Endodermal cell (in vitro differentiated cells): ENCODE results near the gene MCF2L2. TPM values are rescaled to one million over a fixed set of nuclear protein-coding genes. Genes with fewer than 3 reads are reported as not detected.

Experiments
- DNase-seq: peaks from one replicate; pipeline ENCODE4 v3.0.0-alpha.2; 2017
- H3K27ac ChIP-seq: 2 replicates; pipeline ENCODE4 v1.5.1; 2013; ENCODE audit warnings: mild to moderate bottlenecking, low read depth, low read length, moderate library complexity
- H3K27me3 ChIP-seq: 2 replicates; pipeline ENCODE4 v1.6.1; 2013; ENCODE audit warnings: mild to moderate bottlenecking, low read length, moderate library complexity; ENCODE audit not compliant: insufficient read depth, control insufficient read depth, poor library complexity, severe bottlenecking
- H3K36me3 ChIP-seq: 2 replicates; pipeline ENCODE4 v1.7.0; 2013; ENCODE audit warnings: mild to moderate bottlenecking, low read length, moderate library complexity; ENCODE audit not compliant: control insufficient read depth, insufficient read depth
- H3K4me1 ChIP-seq: one replicate; pipeline ENCODE4 v1.7.0; 2013; ENCODE audit warnings: low read length; ENCODE audit not compliant: control insufficient read depth, insufficient read depth
- H3K4me3 ChIP-seq: 2 replicates; pipeline ENCODE4 v1.5.1; 2013; ENCODE audit warnings: mild to moderate bottlenecking, low read length, moderate library complexity
- H3K9ac ChIP-seq: 2 replicates; pipeline ENCODE4 v1.6.1; 2013; ENCODE audit warnings: mild to moderate bottlenecking, low read length, moderate library complexity; ENCODE audit not compliant: poor library complexity, severe bottlenecking; ENCODE audit errors: extremely low read depth
- H3K9me3 ChIP-seq: 2 replicates; pipeline ENCODE4 v1.6.1; 2013; ENCODE audit warnings: mild to moderate bottlenecking, low read length, moderate library complexity; ENCODE audit not compliant: control insufficient read depth
- H3K27ac Mint-ChIP-seq: 2 replicates; pipeline ENCODE4 v1.8.0; 2020; ENCODE audit warnings: mixed read lengths
- H3K27me3 Mint-ChIP-seq: 2 replicates; pipeline ENCODE4 v1.8.0; 2021; ENCODE audit warnings: mild to moderate bottlenecking, mixed read lengths; ENCODE audit not compliant: insufficient read depth
- H3K36me3 Mint-ChIP-seq: 2 replicates; pipeline ENCODE4 v1.8.0; 2020; ENCODE audit warnings: low read depth, mixed read lengths
- H3K4me1 Mint-ChIP-seq: 2 replicates; pipeline ENCODE4 v1.8.0; 2020; ENCODE audit warnings: mixed read lengths
- H3K4me3 Mint-ChIP-seq: 2 replicates; pipeline ENCODE4 v1.8.0; 2020; ENCODE audit warnings: mild to moderate bottlenecking, moderate library complexity, mixed read lengths
- H3K9me3 Mint-ChIP-seq: 2 replicates; pipeline ENCODE4 v1.8.0; 2020; ENCODE audit warnings: mild to moderate bottlenecking, mixed read lengths
- WGBS, 2 experiments: methylation state at CpG; one replicate each; pipeline versions ENCODE4 v1.1.5 to v1.1.7; 2013; ENCODE audit warnings: missing lambda C conversion rate in 2 of 2, mixed read lengths in 1 of 2; ENCODE audit not compliant: insufficient coverage in 1 of 2, insufficient read length in 1 of 2; 5-methylcytosine and 5-hydroxymethylcytosine counted together
- total RNA-seq, 2 donors: library from RNA; stranded (reverse); fragmentation: NEBNext Ultra II Directional in 1 of 2; extraction: Animal tissue kit (Norgen Biotek cat#: 25700) in 1 of 2; gene quantifications; 2 replicates in 1 of 2; 3 replicates in 1 of 2; pipeline ENCODE4 v1.2.1, GENCODE V29; 2021
- TF ChIP-seq, protein P1 (sequence below): fragments of 200-600 bp; sonication (generic); conservative IDR thresholded peaks from 2 replicates; pipeline ENCODE4 v1.5.0; 2021; ENCODE audit warnings: antibody characterized with exemption, mild to moderate bottlenecking

The MCF2L2 gene
- total RNA-seq, 2 donors from 2014 or later = 72.6 to 86.5 TPM

DNA sequence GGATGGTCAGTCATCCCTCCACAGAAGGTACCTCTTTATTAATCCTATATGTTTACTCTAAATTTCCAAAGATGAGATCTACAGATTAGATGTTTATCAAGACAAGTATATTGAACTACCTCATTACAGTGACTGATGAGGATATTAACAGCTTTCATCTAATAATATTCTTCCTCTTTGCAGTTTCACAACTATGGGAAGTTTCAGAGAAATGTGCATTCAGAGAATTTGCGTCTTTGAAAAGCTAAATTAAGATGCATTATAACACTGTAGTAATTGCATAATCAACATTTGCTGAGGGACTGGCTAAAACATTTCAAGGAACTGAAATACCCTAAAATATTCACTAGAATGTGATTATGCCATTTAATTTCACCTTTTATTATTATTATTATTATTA, 46.7 kb downstream of the MCF2L2 start:
- Histone ChIP-seq H3K36me3 (peaks cover 91% of the 10 kb centered on the region), H3K9me3 (no peaks in the 10 kb centered on the region), H3K27me3 (no peaks in the 10 kb centered on the region), H3K4me1 (peaks cover 12% of the 10 kb centered on the region), H3K4me3 (no peak overlapping the region), H3K9ac (no peak overlapping the region), H3K27ac (no peak overlapping the region)
- Mint-ChIP-seq H3K9me3 (no peaks in the 10 kb centered on the region), H3K36me3 (peaks cover 40% of the 10 kb centered on the region), H3K27ac (no peak overlapping the region), H3K27me3 (no peaks in the 10 kb centered on the region), H3K4me3 (no peak overlapping the region), H3K4me1 (peaks cover 19% of the 10 kb centered on the region)
- TF ChIP-seq, protein P1, sequence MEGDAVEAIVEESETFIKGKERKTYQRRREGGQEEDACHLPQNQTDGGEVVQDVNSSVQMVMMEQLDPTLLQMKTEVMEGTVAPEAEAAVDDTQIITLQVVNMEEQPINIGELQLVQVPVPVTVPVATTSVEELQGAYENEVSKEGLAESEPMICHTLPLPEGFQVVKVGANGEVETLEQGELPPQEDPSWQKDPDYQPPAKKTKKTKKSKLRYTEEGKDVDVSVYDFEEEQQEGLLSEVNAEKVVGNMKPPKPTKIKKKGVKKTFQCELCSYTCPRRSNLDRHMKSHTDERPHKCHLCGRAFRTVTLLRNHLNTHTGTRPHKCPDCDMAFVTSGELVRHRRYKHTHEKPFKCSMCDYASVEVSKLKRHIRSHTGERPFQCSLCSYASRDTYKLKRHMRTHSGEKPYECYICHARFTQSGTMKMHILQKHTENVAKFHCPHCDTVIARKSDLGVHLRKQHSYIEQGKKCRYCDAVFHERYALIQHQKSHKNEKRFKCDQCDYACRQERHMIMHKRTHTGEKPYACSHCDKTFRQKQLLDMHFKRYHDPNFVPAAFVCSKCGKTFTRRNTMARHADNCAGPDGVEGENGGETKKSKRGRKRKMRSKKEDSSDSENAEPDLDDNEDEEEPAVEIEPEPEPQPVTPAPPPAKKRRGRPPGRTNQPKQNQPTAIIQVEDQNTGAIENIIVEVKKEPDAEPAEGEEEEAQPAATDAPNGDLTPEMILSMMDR = no peak
- WGBS, 2 experiments = 100% methylated on average over 1 of the region's 1 CpG; no CpG with 5 or more reads in 1 of the 2 experiments
- no peak for DNase-seq

DNA sequence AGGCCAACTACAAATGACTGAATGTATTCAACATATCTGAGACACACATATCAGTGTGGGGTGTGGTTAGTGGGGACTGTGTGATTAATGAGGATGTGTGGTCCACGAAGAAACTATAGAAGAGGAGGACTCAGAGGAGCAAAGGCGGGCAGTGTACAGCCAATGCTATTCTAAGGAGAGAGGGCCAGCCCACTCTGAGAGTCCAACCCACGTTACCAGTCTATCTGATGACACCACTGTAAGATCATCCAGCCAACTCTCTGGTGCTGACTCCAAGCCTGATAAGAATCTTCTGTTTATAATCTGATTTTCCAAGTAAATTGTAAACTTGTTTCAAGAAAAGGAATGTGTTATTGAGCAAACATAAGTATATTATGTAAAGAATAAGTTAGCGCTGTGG, 47.2 kb downstream of the MCF2L2 start:
- 98% methylated on average over 4 of the region's 4 CpGs; no CpG with 5 or more reads in 1 of the 2 experiments for WGBS, 2 experiments
- TF ChIP-seq, protein P1 = no peak
- H3K36me3 Mint-ChIP-seq = peaks cover 44% of the 10 kb centered on the region

DNA sequence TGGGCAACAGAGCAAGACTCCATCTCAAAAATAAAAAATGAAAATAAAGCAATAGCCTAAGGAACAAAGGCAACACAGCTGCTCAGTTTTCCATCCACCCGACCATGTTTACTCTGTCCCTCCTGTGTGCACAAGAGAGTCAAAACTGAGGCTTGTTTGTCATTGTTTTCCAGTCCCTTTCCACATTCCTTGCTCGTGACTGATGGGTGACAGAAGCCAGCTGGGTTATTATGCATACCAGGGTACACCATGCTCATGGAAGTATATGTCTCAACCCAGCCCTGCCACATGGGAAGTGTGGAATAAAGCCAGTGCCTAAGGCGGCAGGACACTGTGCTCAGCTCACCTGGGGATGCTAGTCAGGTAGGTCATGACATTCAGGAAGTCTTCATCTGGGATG, 49.5 kb downstream of the MCF2L2 start:
- H3K9me3 Mint-ChIP-seq = no peaks in the 10 kb centered on the region
- Histone ChIP-seq H3K9ac (no peak overlapping the region), H3K27ac (no peak overlapping the region), H3K27me3 (no peaks in the 10 kb centered on the region), H3K4me3 (no peak overlapping the region), H3K4me1 (peaks cover 4% of the 10 kb centered on the region), H3K9me3 (no peaks in the 10 kb centered on the region), H3K36me3 (peaks cover 94% of the 10 kb centered on the region)
- peaks cover 45% of the 10 kb centered on the region for H3K36me3 Mint-ChIP-seq
- no peak overlapping the region for H3K27ac Mint-ChIP-seq
- DNase-seq = no peak
- no peaks in the 10 kb centered on the region for H3K27me3 Mint-ChIP-seq
- no peak overlapping the region for H3K4me3 Mint-ChIP-seq
- peaks cover 6% of the 10 kb centered on the region for H3K4me1 Mint-ChIP-seq
- TF ChIP-seq, protein P1 = no peak
- WGBS, 2 experiments = 90 to 94% methylated on average over 3 of the region's 3 CpGs

More for the DNA sequence above, 47.2 kb downstream of the MCF2L2 start:
- Mint-ChIP-seq H3K4me1 (peaks cover 14% of the 10 kb centered on the region), H3K27ac (no peak overlapping the region), H3K4me3 (no peak overlapping the region), H3K9me3 (no peaks in the 10 kb centered on the region), H3K27me3 (no peaks in the 10 kb centered on the region)
- Histone ChIP-seq H3K27me3 (no peaks in the 10 kb centered on the region), H3K9ac (no peak overlapping the region), H3K4me1 (peaks cover 9% of the 10 kb centered on the region), H3K27ac (no peak overlapping the region), H3K4me3 (no peak overlapping the region), H3K36me3 (peaks cover 91% of the 10 kb centered on the region), H3K9me3 (no peaks in the 10 kb centered on the region)
- DNase-seq = no peak
